GM18499 (cell line): ENCODE data around the gene TSPAN12.
"Not testable (repeated sequence)": the region's sequence is repeated elsewhere in the genome, so short reads cannot be mapped to it uniquely, and the experiment has no call there.

Experiments used
- ATAC-seq: cut with Tn5 transposase; IDR thresholded peaks from one replicate; pipeline ENCODE4 v1.9.1; 2021; ENCODE audit warnings: moderate number of reproducible peaks; ENCODE audit not compliant: insufficient read depth, unreplicated experiment

Gene TSPAN12

GRCh38 chr7:120809260-120809659 lies 48.7 kb downstream of the TSPAN12 start:
- no peak for ATAC-seq

GRCh38 chr7:120807390-120807789 lies 50.6 kb downstream of the TSPAN12 start:
- no peak for ATAC-seq

- ATAC-seq, result no peak
Observed at GRCh38 chr7:120806669-120807068, 51.3 kb downstream of the TSPAN12 start.

- ATAC-seq, result peak; percentile 74
Observed at GRCh38 chr7:120805636-120806388, 52.1 kb downstream of the TSPAN12 start.

GRCh38 chr7:120802751-120803150 lies 55.2 kb downstream of the TSPAN12 start:
- ATAC-seq, result no peak

- no peak for ATAC-seq
Observed at GRCh38 chr7:120799813-120800475, 58.0 kb downstream of the TSPAN12 start.

- no peak for ATAC-seq
Observed at GRCh38 chr7:120799147-120799546, 58.8 kb downstream of the TSPAN12 start.

- no peak for ATAC-seq
Observed at GRCh38 chr7:120797026-120797645, 60.8 kb downstream of the TSPAN12 start.

- no peak for ATAC-seq
Observed at GRCh38 chr7:120794106-120794729, 63.7 kb downstream of the TSPAN12 start.

GRCh38 chr7:120793213-120793936 lies 64.6 kb downstream of the TSPAN12 start:
- no peak for ATAC-seq

- ATAC-seq, result no peak
Observed at GRCh38 chr7:120792861-120793130, 65.1 kb downstream of the TSPAN12 start.

- ATAC-seq, result peak; percentile 78
Observed at GRCh38 chr7:120792091-120792860, 65.7 kb downstream of the TSPAN12 start.

- ATAC-seq, result no peak
Observed at GRCh38 chr7:120785095-120785494, 72.8 kb downstream of the TSPAN12 start.

- ATAC-seq, result no peak
Observed at GRCh38 chr7:120783721-120784120, 74.2 kb downstream of the TSPAN12 start.

- ATAC-seq, result no peak
Observed at GRCh38 chr7:120783273-120783672, 74.7 kb downstream of the TSPAN12 start.

GRCh38 chr7:120781924-120782323 lies 76.0 kb downstream of the TSPAN12 start:
- ATAC-seq, result not testable (repeated sequence)

GRCh38 chr7:120780938-120781337 lies 77.0 kb downstream of the TSPAN12 start:
- ATAC-seq, result no peak

- not testable (repeated sequence) for ATAC-seq
Observed at GRCh38 chr7:120780451-120780850, 77.5 kb downstream of the TSPAN12 start.

- ATAC-seq, result not testable (repeated sequence)
Observed at GRCh38 chr7:120779078-120779477, 78.9 kb downstream of the TSPAN12 start.

GRCh38 chr7:120775755-120776154 lies 82.2 kb downstream of the TSPAN12 start:
- no peak for ATAC-seq
